GM21423 (cell line): Measurements from ENCODE around the gene OR8U1.
"Not testable (repeated sequence)": the region's sequence is repeated elsewhere in the genome, so short reads cannot be mapped to it uniquely, and the experiment has no call there.

Source experiments
- ATAC-seq: cut with Tn5 transposase; IDR thresholded peaks from one replicate; pipeline ENCODE4 v1.9.1; 2021; ENCODE audit warnings: mild to moderate bottlenecking, moderate library complexity; ENCODE audit not compliant: unreplicated experiment

The OR8U1 gene

GRCh38 chr11:56375324-56375723, at the start of gene OR8U1:
Gene OR8U1, plus strand, starts transcription at chr11:56375624. Its CDS starts 0 bp downstream, at chr11:56375624.
- ATAC-seq: no peak

GRCh38 chr11:56331861-56332491, 43.4 kb upstream of the OR8U1 start:
- no peak for ATAC-seq

GRCh38 chr11:56333156-56333555, 42.3 kb upstream of the OR8U1 start:
- no peak for ATAC-seq

GRCh38 chr11:56340289-56340688, 35.1 kb upstream of the OR8U1 start:
- ATAC-seq: no peak

GRCh38 chr11:56345739-56346138, 29.7 kb upstream of the OR8U1 start, which contains the start of gene OR8K1:
Gene OR8K1, plus strand, starts transcription at chr11:56346039. Its CDS starts 0 bp downstream, at chr11:56346039.
- ATAC-seq: no peak

- ATAC-seq: no peak
Observed at GRCh38 chr11:56353991-56354390, 21.4 kb upstream of the OR8U1 start, which contains the start of gene OR8J1. Gene OR8J1, plus strand, starts transcription at chr11:56354291. Its CDS starts 5,956 bp downstream, at chr11:56360247.

- no peak for ATAC-seq
Observed at GRCh38 chr11:56380120-56380519, 4.7 kb downstream of the OR8U1 start.

- ATAC-seq: no peak
Observed at GRCh38 chr11:56394381-56394780, 19.0 kb downstream of the OR8U1 start.

GRCh38 chr11:56396047-56396446, 20.6 kb downstream of the OR8U1 start:
- ATAC-seq: no peak

- ATAC-seq: not testable (repeated sequence)
Observed at GRCh38 chr11:56401858-56402461, 26.5 kb downstream of the OR8U1 start.

- ATAC-seq: no peak
Observed at GRCh38 chr11:56404393-56404792, 29.0 kb downstream of the OR8U1 start.

- no peak for ATAC-seq
Observed at GRCh38 chr11:56410801-56411200, 35.4 kb downstream of the OR8U1 start.

- no peak for ATAC-seq
Observed at GRCh38 chr11:56412396-56412795, 37.0 kb downstream of the OR8U1 start, which contains the start of gene OR5AL1. Gene OR5AL1, plus strand, starts transcription at chr11:56412696.
